CD4-positive, alpha-beta memory T cell (primary cell): ENCODE data around the gene APLP1. TPM values are rescaled to one million over a fixed set of nuclear protein-coding genes. Genes with fewer than 3 reads are reported as not detected.
"Not testable (repeated sequence)": the region's sequence is repeated elsewhere in the genome, so short reads cannot be mapped to it uniquely, and the experiment has no call there.

ENCODE experiments used
- CTCF ChIA-PET: fragments of 350-600 bp; sonication (Branson Sonifier 250); formaldehyde crosslinking; loops from one replicate; lab custom pipeline; 2021; ENCODE audit warnings: inconsistent platforms; ENCODE audit not compliant: partially characterized antibody; lab: Charles Lee
- POLR2A ChIA-PET: fragments of 350-600 bp; sonication (Branson Sonifier 250); formaldehyde crosslinking; loops from one replicate; lab custom pipeline; 2021; ENCODE audit not compliant: partially characterized antibody; lab: Charles Lee
- DNase-seq, 5 donors: peaks; one replicate each; pipeline versions ENCODE4 v3.0.0 to v3.0.0-alpha.2; 2020 to 2022; ENCODE audit warnings: mixed read lengths in 1 of 5
- H3K27ac ChIP-seq: one replicate; pipeline ENCODE4 v1.7.0; 2013; ENCODE audit warnings: low read depth, low read length
- H3K27me3 ChIP-seq: 2 replicates; pipeline ENCODE4 v1.7.0; 2013; ENCODE audit warnings: mild to moderate bottlenecking, low read length, moderate library complexity; ENCODE audit not compliant: insufficient read depth
- H3K36me3 ChIP-seq: 2 replicates; pipeline ENCODE4 v1.7.0; 2013; ENCODE audit warnings: mild to moderate bottlenecking, low read length, moderate library complexity; ENCODE audit not compliant: insufficient read depth
- H3K4me1 ChIP-seq: 2 replicates; pipeline ENCODE4 v1.7.0; 2013; ENCODE audit warnings: mild to moderate bottlenecking, low read length, moderate library complexity; ENCODE audit not compliant: insufficient read depth
- H3K4me3 ChIP-seq, 2 donors: one replicate each; pipeline ENCODE4 v1.7.0; 2013; ENCODE audit warnings: low read length in 2 of 2, mild to moderate bottlenecking in 1 of 2
- H3K9me3 ChIP-seq, 2 donors: one replicate each; pipeline ENCODE4 v1.7.0; 2013; ENCODE audit warnings: low read length in 2 of 2, control low read depth in 1 of 2; ENCODE audit not compliant: control insufficient read depth in 1 of 2
- H3K27ac Mint-ChIP-seq, 7 donors: one replicate each; pipeline ENCODE4 v1.8.0; 2020 to 2021; ENCODE audit warnings: mixed read lengths in 7 of 7, mild to moderate bottlenecking in 6 of 7, inconsistent platforms in 3 of 7, moderate library complexity in 3 of 7
- H3K27me3 Mint-ChIP-seq, 2 donors: one replicate each; pipeline ENCODE4 v1.8.0; 2020 to 2021; ENCODE audit warnings: mixed read lengths in 2 of 2
- H3K36me3 Mint-ChIP-seq, 2 donors: one replicate each; pipeline ENCODE4 v1.8.0; 2020 to 2021; ENCODE audit warnings: mixed read lengths in 2 of 2, inconsistent platforms in 1 of 2, mild to moderate bottlenecking in 1 of 2
- H3K4me1 Mint-ChIP-seq, 4 donors: one replicate each; pipeline ENCODE4 v1.8.0; 2020 to 2021; ENCODE audit warnings: mixed read lengths in 4 of 4, mild to moderate bottlenecking in 1 of 4
- H3K4me3 Mint-ChIP-seq, 8 donors: one replicate each; pipeline ENCODE4 v1.8.0; 2020 to 2021; ENCODE audit warnings: mixed read lengths in 8 of 8, mild to moderate bottlenecking in 7 of 8, moderate library complexity in 6 of 8, inconsistent platforms in 3 of 8
- H3K9me3 Mint-ChIP-seq, 8 donors: one replicate each; pipeline ENCODE4 v1.8.0; 2020 to 2021; ENCODE audit warnings: mixed read lengths in 8 of 8, mild to moderate bottlenecking in 5 of 8, inconsistent platforms in 3 of 8, moderate library complexity in 1 of 8
- intact Hi-C: fragments of 100-400 bp; cut with micrococcal nuclease; formaldehyde crosslinking; loops from one replicate; pipeline ENCODE4 v1.15.1; 2023
- polyA plus RNA-seq, 2 donors: library from polyadenylated mRNA; unstranded; fragments of 300-500 nt; fragmentation: Illumina TruSeq; gene quantifications; one replicate each; pipeline ENCODE4 v1.2.3, GENCODE V29; 2021
- total RNA-seq, 2 experiments: library from RNA; stranded (reverse); gene quantifications; one replicate each; pipeline ENCODE4 v1.2.3, GENCODE V29; 2021

Gene APLP1
- total and polyA plus RNA-seq, 4 experiments from 2014 or later, result 0.70 TPM; not detected in 3

GRCh38 chr19:35890113-35890650 is 21.8 kb downstream of the APLP1 start:
- ChIA-PET POLR2A (interaction anchor here (0.7 to 2.7 kb wide), 4 partner anchors 9 to 164 kb away, joined by 3 to 8 read pairs (median 4); no protein-coding TSS in a partner anchor), CTCF (interaction anchor here (1.7 kb wide), 1 partner anchor 8 kb away, joined by 5 read pairs; no protein-coding TSS in a partner anchor)
- Histone ChIP-seq H3K4me1 (peaks cover 4% of the 10 kb centered on the region), H3K36me3 (peaks cover 54% of the 10 kb centered on the region), H3K27me3 (no peaks in the 10 kb centered on the region), H3K9me3 (no peaks in the 10 kb centered on the region), H3K4me3 (no peak overlapping the region), H3K27ac (no peak overlapping the region)
- DNase-seq, result no peak
- no peaks in the 10 kb centered on the region for H3K9me3 Mint-ChIP-seq
- intact Hi-C loops, result loop anchor here (10.0 kb wide), 1 partner anchor 225 kb away; the partner anchor contains the start of genes OVOL3, POLR2I and TBCB
- no peak overlapping the region for H3K4me3 Mint-ChIP-seq
- peak overlapping the region in 3 of 7 donors; percentile 58 to 69 (median 66) for H3K27ac Mint-ChIP-seq
- no peaks in the 10 kb centered on the region for H3K27me3 Mint-ChIP-seq
- peaks cover 43 to 53% of the 10 kb centered on the region in 2 donors for H3K36me3 Mint-ChIP-seq
- H3K4me1 Mint-ChIP-seq, result peaks cover 5 to 10% (median 7%) of the 10 kb centered on the region in 4 donors

GRCh38 chr19:35891819-35892218 is 23.4 kb downstream of the APLP1 start:
- not testable (repeated sequence) for H3K9me3 Mint-ChIP-seq, H3K9me3 ChIP-seq, H3K27ac ChIP-seq, H3K27ac Mint-ChIP-seq, DNase-seq, H3K4me3 Mint-ChIP-seq, H3K27me3 Mint-ChIP-seq, H3K27me3 ChIP-seq, H3K4me3 ChIP-seq
- peaks cover 67% of the 10 kb centered on the region for H3K36me3 ChIP-seq
- intact Hi-C loops, result loop anchor here (10.0 kb wide), 1 partner anchor 223 kb away; the partner anchor contains the start of genes OVOL3, POLR2I and TBCB
- Mint-ChIP-seq H3K36me3 (peaks cover 47 to 54% of the 10 kb centered on the region in 2 donors), H3K4me1 (peaks cover 5 to 23% (median 11%) of the 10 kb centered on the region in 4 donors)
- peaks cover 18% of the 10 kb centered on the region for H3K4me1 ChIP-seq
- POLR2A ChIA-PET, result interaction anchor here (1.9 to 2.7 kb wide), 2 partner anchors 38 to 39 kb away, joined by 5 to 8 read pairs; no protein-coding TSS in a partner anchor
- CTCF ChIA-PET, result interaction anchor here (0.7 to 1.7 kb wide), 5 partner anchors 8 to 197 kb away, joined by 3 to 5 read pairs (median 3); no protein-coding TSS in a partner anchor

GRCh38 chr19:35894342-35894741 is 26.0 kb downstream of the APLP1 start:
- ChIA-PET CTCF (interaction anchor here (1.1 to 3.8 kb wide), 3 partner anchors 13 to 38 kb away, joined by 3 to 18 read pairs (median 14); no protein-coding TSS in a partner anchor), POLR2A (interaction anchor here (1.2 to 2.7 kb wide), 5 partner anchors 10 to 53 kb away, joined by 3 to 10 read pairs (median 4); no protein-coding TSS in a partner anchor)
- Histone ChIP-seq H3K27ac (no peak overlapping the region), H3K4me3 (no peak overlapping the region), H3K27me3 (no peaks in the 10 kb centered on the region), H3K36me3 (peaks cover 55% of the 10 kb centered on the region), H3K4me1 (peaks cover 35% of the 10 kb centered on the region), H3K9me3 (no peaks in the 10 kb centered on the region)
- H3K27me3 Mint-ChIP-seq, result no peaks in the 10 kb centered on the region
- no peaks in the 10 kb centered on the region for H3K9me3 Mint-ChIP-seq
- peaks cover 35 to 48% of the 10 kb centered on the region in 2 donors for H3K36me3 Mint-ChIP-seq
- H3K27ac Mint-ChIP-seq, result peak overlapping the region in 3 of 7 donors; percentile 27 to 59 (median 37)
- DNase-seq, result no peak
- H3K4me3 Mint-ChIP-seq, result no peak overlapping the region
- peaks cover 13 to 40% (median 18%) of the 10 kb centered on the region in 4 donors for H3K4me1 Mint-ChIP-seq
- intact Hi-C loops, result loop anchor here (10.0 kb wide), 1 partner anchor 220 kb away; the partner anchor contains the start of genes OVOL3, POLR2I and TBCB

GRCh38 chr19:35895911-35896642 is 27.7 kb downstream of the APLP1 start:
- Mint-ChIP-seq H3K4me1 (peaks cover 10 to 43% (median 24%) of the 10 kb centered on the region in 4 donors), H3K27ac (peak overlapping the region in 3 of 7 donors; percentile 13 to 92 (median 46)), H3K27me3 (no peaks in the 10 kb centered on the region), H3K9me3 (no peaks in the 10 kb centered on the region), H3K36me3 (peaks cover 24 to 39% of the 10 kb centered on the region in 2 donors), H3K4me3 (peak overlapping the region in 6 of 8 donors; percentile 31 to 78 (median 68))
- no peaks in the 10 kb centered on the region for H3K9me3 ChIP-seq
- H3K4me3 ChIP-seq, result no peak overlapping the region
- DNase-seq, result no peak
- no peak overlapping the region for H3K27ac ChIP-seq
- H3K36me3 ChIP-seq, result peaks cover 37% of the 10 kb centered on the region
- no peaks in the 10 kb centered on the region for H3K27me3 ChIP-seq
- intact Hi-C loops, result loop anchor here (10.0 kb wide), 1 partner anchor 219 kb away; the partner anchor contains the start of genes OVOL3, POLR2I and TBCB
- ChIA-PET POLR2A (interaction anchor here (1.6 to 2.8 kb wide), 2 partner anchors 13 to 35 kb away, joined by 4 to 28 read pairs; no protein-coding TSS in a partner anchor), CTCF (interaction anchor here (1.9 to 3.8 kb wide), 2 partner anchors 14 to 35 kb away, joined by 9 to 14 read pairs; no protein-coding TSS in a partner anchor)
- peaks cover 38% of the 10 kb centered on the region for H3K4me1 ChIP-seq

GRCh38 chr19:35896643-35897040 is 28.3 kb downstream of the APLP1 start:
- POLR2A ChIA-PET, result interaction anchor here (1.6 to 2.8 kb wide), 2 partner anchors 13 to 34 kb away, joined by 4 to 28 read pairs; no protein-coding TSS in a partner anchor
- H3K27ac Mint-ChIP-seq, result peak overlapping the region in 2 of 7 donors; percentile 92 to 98
- peak overlapping the region in 4 of 8 donors; percentile 17 to 52 (median 22) for H3K4me3 Mint-ChIP-seq
- Histone ChIP-seq H3K36me3 (peaks cover 36% of the 10 kb centered on the region), H3K27me3 (no peaks in the 10 kb centered on the region), H3K4me1 (peaks cover 44% of the 10 kb centered on the region), H3K9me3 (no peaks in the 10 kb centered on the region), H3K4me3 (no peak overlapping the region), H3K27ac (no peak overlapping the region)
- no peaks in the 10 kb centered on the region for H3K9me3 Mint-ChIP-seq
- H3K27me3 Mint-ChIP-seq, result no peaks in the 10 kb centered on the region
- peaks cover 23 to 36% of the 10 kb centered on the region in 2 donors for H3K36me3 Mint-ChIP-seq
- peaks cover 11 to 48% (median 26%) of the 10 kb centered on the region in 4 donors for H3K4me1 Mint-ChIP-seq
- CTCF ChIA-PET, result interaction anchor here (1.9 kb wide), 1 partner anchor 15 kb away, joined by 9 read pairs; no protein-coding TSS in a partner anchor
- DNase-seq, result no peak
- intact Hi-C loops, result loop anchor here (10.0 kb wide), 1 partner anchor 218 kb away; the partner anchor contains the start of genes OVOL3, POLR2I and TBCB

- peak overlapping the region; percentile 84 to 96 for H3K4me3 ChIP-seq
- H3K4me1 ChIP-seq, result peaks cover 54% of the 10 kb centered on the region
- H3K9me3 ChIP-seq, result no peaks in the 10 kb centered on the region
- no peaks in the 10 kb centered on the region for H3K27me3 Mint-ChIP-seq
- H3K9me3 Mint-ChIP-seq, result no peaks in the 10 kb centered on the region
- intact Hi-C loops, result loop anchor here (10.0 kb wide), 1 partner anchor 217 kb away; the partner anchor contains the start of genes OVOL3, POLR2I and TBCB
- H3K27ac ChIP-seq, result peak overlapping the region; percentile 100
- H3K27ac Mint-ChIP-seq, result peak overlapping the region; percentile 79 to 98 (median 90)
- H3K36me3 ChIP-seq, result peaks cover 32% of the 10 kb centered on the region
- peaks cover 18 to 38% of the 10 kb centered on the region in 2 donors for H3K36me3 Mint-ChIP-seq
- H3K27me3 ChIP-seq, result no peaks in the 10 kb centered on the region
- peak overlapping the region; percentile 94 to 100 (median 98) for H3K4me3 Mint-ChIP-seq
- DNase-seq, result no peak
- ChIA-PET POLR2A (interaction anchor here (0.6 to 2.8 kb wide), 8 partner anchors 10 to 264 kb away, joined by 3 to 28 read pairs (median 3); no protein-coding TSS in a partner anchor), CTCF (interaction anchor here (0.9 to 1.9 kb wide), 3 partner anchors 15 to 33 kb away, joined by 3 to 9 read pairs (median 5); no protein-coding TSS in a partner anchor)
- peaks cover 18 to 55% (median 37%) of the 10 kb centered on the region in 4 donors for H3K4me1 Mint-ChIP-seq
Observed at GRCh38 chr19:35897706-35898451, 29.5 kb downstream of the APLP1 start.
